HL-60/S4 (cell line): ENCODE measurements around the gene TRDN.

Experiments used
- in situ Hi-C: fragments of 300-500 bp; cut with MboI; formaldehyde crosslinking; loops from 2 replicates; pipeline ENCODE4 v1.14.3; 2022; ENCODE audit warnings: low sequenced_read_pairs

Gene TRDN

GRCh38 chr6:123636782-123637181 lies at the start of gene TRDN:
Gene TRDN, minus strand, starts transcription at chr6:123636950. Its CDS starts 175 bp downstream, at chr6:123636775.
- in situ Hi-C loops = no loop called here

- in situ Hi-C loops = no loop called here
Observed at GRCh38 chr6:123681957-123682462, 45.3 kb upstream of the TRDN start.

- in situ Hi-C loops = no loop called here
Observed at GRCh38 chr6:123677897-123678296, 41.1 kb upstream of the TRDN start.

- in situ Hi-C loops = no loop called here
Observed at GRCh38 chr6:123676793-123677192, 40.0 kb upstream of the TRDN start.

- in situ Hi-C loops = no loop called here
Observed at GRCh38 chr6:123668965-123669591, 32.3 kb upstream of the TRDN start.

GRCh38 chr6:123668063-123668462 lies 31.3 kb upstream of the TRDN start:
- in situ Hi-C loops = no loop called here

GRCh38 chr6:123663436-123663835 lies 26.7 kb upstream of the TRDN start:
- in situ Hi-C loops = no loop called here

- in situ Hi-C loops = no loop called here
Observed at GRCh38 chr6:123662757-123663156, 26.0 kb upstream of the TRDN start.

GRCh38 chr6:123661105-123661891 lies 24.5 kb upstream of the TRDN start:
- in situ Hi-C loops = no loop called here

- in situ Hi-C loops = no loop called here
Observed at GRCh38 chr6:123659960-123660748, 23.4 kb upstream of the TRDN start.

GRCh38 chr6:123658848-123659247 lies 22.1 kb upstream of the TRDN start:
- in situ Hi-C loops = no loop called here

GRCh38 chr6:123655521-123656306 lies 19.0 kb upstream of the TRDN start:
- in situ Hi-C loops = no loop called here

GRCh38 chr6:123648723-123649122 lies 12.0 kb upstream of the TRDN start:
- in situ Hi-C loops = no loop called here

- in situ Hi-C loops = no loop called here
Observed at GRCh38 chr6:123648020-123648580, 11.3 kb upstream of the TRDN start.

GRCh38 chr6:123641497-123641896 lies 4.7 kb upstream of the TRDN start:
- in situ Hi-C loops = no loop called here

GRCh38 chr6:123640567-123641187 lies 3.9 kb upstream of the TRDN start:
- in situ Hi-C loops = no loop called here

- in situ Hi-C loops = no loop called here
Observed at GRCh38 chr6:123638865-123639264, 2.1 kb upstream of the TRDN start.

- in situ Hi-C loops = no loop called here
Observed at GRCh38 chr6:123636282-123636681, 468 bp downstream of the TRDN start.

GRCh38 chr6:123635567-123635966 lies 1.2 kb downstream of the TRDN start:
- in situ Hi-C loops = no loop called here

GRCh38 chr6:123635144-123635543 lies 1.6 kb downstream of the TRDN start:
- in situ Hi-C loops = no loop called here
